H1 (cell line): ENCODE measurements around the gene DDX3X. TPM values are rescaled to one million over a fixed set of nuclear protein-coding genes. Genes with fewer than 3 reads are reported as not detected.

Experiments used
- CTCF ChIA-PET: fragments of 300-600 bp; sonication (Branson Sonifier 250); formaldehyde crosslinking; loops from one replicate; lab custom pipeline; 2021; ENCODE audit not compliant: partially characterized antibody; lab: Charles Lee
- POLR2A ChIA-PET: fragments of 300-600 bp; sonication (Branson Sonifier 250); formaldehyde crosslinking; loops from one replicate; lab custom pipeline; 2021; ENCODE audit warnings: inconsistent platforms; ENCODE audit not compliant: partially characterized antibody; lab: Charles Lee
- DNase-seq, 2 experiments: peaks; one replicate each; pipeline versions ENCODE4 v3.0.0 to v3.0.0-alpha.2; 2010 to 2022; ENCODE audit warnings: low spot score in 2 of 2, low read depth in 1 of 2, mixed read lengths in 1 of 2
- FAIRE-seq: peaks from 2 replicates; lab custom pipeline; 2011; peaks lifted over from hg19 to GRCh38; lab: Jason Lieb, UNC
- H2AFZ ChIP-seq: 2 replicates; pipeline ENCODE4 v1.8.1; 2012; ENCODE audit warnings: low read length, inconsistent platforms
- H2AK5ac ChIP-seq: 2 replicates; pipeline ENCODE4 v1.6.1; 2013; ENCODE audit warnings: low read depth, low read length
- H2BK120ac ChIP-seq: replicated peaks from 2 replicates; pipeline ENCODE3; 2013; ENCODE audit warnings: low read depth, low read length, inconsistent platforms
- H2BK12ac ChIP-seq: 2 replicates; pipeline ENCODE4 v1.6.1; 2013; ENCODE audit warnings: low read depth, low read length
- H2BK15ac ChIP-seq: 2 replicates; pipeline ENCODE4 v1.6.1; 2013; ENCODE audit warnings: low read length
- H2BK20ac ChIP-seq: 2 replicates; pipeline ENCODE4 v1.6.1; 2013; ENCODE audit warnings: low read length
- H2BK5ac ChIP-seq: 2 replicates; pipeline ENCODE4 v1.6.1; 2013; ENCODE audit warnings: low read depth, low read length
- H3K14ac ChIP-seq: 2 replicates; pipeline ENCODE4 v1.6.1; 2013; ENCODE audit warnings: inconsistent platforms; ENCODE audit not compliant: insufficient read length
- H3K18ac ChIP-seq: 2 replicates; pipeline ENCODE4 v1.6.1; 2013; ENCODE audit warnings: low read length; ENCODE audit errors: extremely low read depth
- H3K23ac ChIP-seq: 2 replicates; pipeline ENCODE4 v1.6.1; 2013; ENCODE audit warnings: inconsistent platforms; ENCODE audit not compliant: insufficient read length
- H3K23me2 ChIP-seq: 2 replicates; pipeline ENCODE4 v1.6.1; 2013; ENCODE audit warnings: low read depth, low read length
- H3K27ac ChIP-seq: 2 replicates; pipeline ENCODE4 v1.6.1; 2011; ENCODE audit warnings: low read depth, low read length, inconsistent platforms
- H3K27me3 ChIP-seq, 4 experiments: replicated peaks in 1 of 4; 1 replicate in 1 of 4; 2 replicates in 3 of 4; pipeline versions ENCODE4 v1.6.1 to v1.8.1; 2011 to 2013; ENCODE audit warnings: low read length in 3 of 4, mild to moderate bottlenecking in 3 of 4, inconsistent platforms in 2 of 4, mixed read lengths in 2 of 4, moderate library complexity in 1 of 4; ENCODE audit not compliant: control insufficient read depth in 3 of 4, insufficient read depth in 3 of 4; ENCODE audit errors: extremely low read depth in 1 of 4
- H3K36me3 ChIP-seq, 4 experiments: 2 replicates each; pipeline versions ENCODE4 v1.6.1 to v1.8.1; 2011 to 2013; ENCODE audit warnings: mild to moderate bottlenecking in 4 of 4, low read length in 3 of 4, moderate library complexity in 2 of 4, control low read depth in 1 of 4, inconsistent platforms in 1 of 4; ENCODE audit not compliant: insufficient read depth in 4 of 4, control insufficient read depth in 2 of 4
- H3K4ac ChIP-seq: replicated peaks from 2 replicates; pipeline ENCODE3; 2013; ENCODE audit warnings: low read length, low read depth, mixed read lengths, inconsistent platforms; ENCODE audit not compliant: insufficient read length
- H3K4me1 ChIP-seq, 4 experiments: replicated peaks in 1 of 4; 1 replicate in 1 of 4; 2 replicates in 3 of 4; pipeline versions ENCODE4 v1.6.1 to v1.8.1; 2011 to 2013; ENCODE audit warnings: low read length in 3 of 4, inconsistent platforms in 2 of 4, mixed read lengths in 1 of 4; ENCODE audit not compliant: insufficient read depth in 4 of 4, control insufficient read depth in 3 of 4
- H3K4me2 ChIP-seq, 2 experiments: 2 replicates each; pipeline versions ENCODE4 v1.6.1 to v1.8.1; 2011 to 2013; ENCODE audit warnings: low read depth in 2 of 2, low read length in 2 of 2, control low read depth in 1 of 2, inconsistent platforms in 1 of 2, mild to moderate bottlenecking in 1 of 2; ENCODE audit not compliant: insufficient read depth in 1 of 2
- H3K4me3 ChIP-seq, 4 experiments: fragments of 200-600, 300-600 bp in 1 of 4; sonication (generic), shearing (Covaris generic), sonication (Bioruptor Twin) in 1 of 4; 2 replicates each; pipeline versions ENCODE4 v1.5.1 to v1.8.1; 2011 to 2016; ENCODE audit warnings: low read length in 4 of 4, low read depth in 3 of 4, control low read depth in 2 of 4, inconsistent platforms in 2 of 4, mild to moderate bottlenecking in 2 of 4, mixed read lengths in 1 of 4, moderate library complexity in 1 of 4; ENCODE audit not compliant: insufficient read depth in 2 of 4; ENCODE audit errors: extremely low read depth in 1 of 4
- H3K56ac ChIP-seq: replicated peaks from 2 replicates; pipeline ENCODE3; 2013; ENCODE audit warnings: low read depth, mild to moderate bottlenecking, mixed read lengths, low read length, inconsistent platforms; ENCODE audit not compliant: insufficient read length
- H3K79me1 ChIP-seq: 2 replicates; pipeline ENCODE4 v1.6.1; 2013; ENCODE audit warnings: low read depth, low read length, control low read depth
- H3K79me2 ChIP-seq, 2 experiments: 2 replicates each; pipeline versions ENCODE4 v1.6.1 to v1.8.1; 2012 to 2013; ENCODE audit warnings: low read length in 2 of 2, mild to moderate bottlenecking in 2 of 2, inconsistent platforms in 1 of 2; ENCODE audit not compliant: insufficient read depth in 2 of 2, control insufficient read depth in 1 of 2
- H3K9ac ChIP-seq, 4 experiments: replicated peaks in 1 of 4; 1 replicate in 1 of 4; 2 replicates in 3 of 4; pipeline versions ENCODE4 v1.6.1 to v1.8.1; 2011 to 2013; ENCODE audit warnings: low read depth in 3 of 4, low read length in 3 of 4, control low read depth in 2 of 4, mild to moderate bottlenecking in 2 of 4, moderate library complexity in 2 of 4, inconsistent platforms in 1 of 4; ENCODE audit errors: extremely low read depth in 1 of 4
- H3K9me3 ChIP-seq, 2 experiments: 2 replicates each; pipeline versions ENCODE4 v1.6.1 to v1.8.1; 2012 to 2013; ENCODE audit warnings: mild to moderate bottlenecking in 2 of 2, moderate library complexity in 2 of 2, control low read depth in 1 of 2, inconsistent platforms in 1 of 2, low read depth in 1 of 2, low read length in 1 of 2, mixed read lengths in 1 of 2; ENCODE audit not compliant: insufficient read depth in 2 of 2
- H4K20me1 ChIP-seq, 2 experiments: replicated peaks in 1 of 2; 2 replicates each; pipeline versions ENCODE3 to v1.8.1; 2011 to 2013; ENCODE audit warnings: inconsistent platforms in 2 of 2, low read length in 2 of 2, mild to moderate bottlenecking in 1 of 2; ENCODE audit not compliant: insufficient read depth in 2 of 2, control insufficient read depth in 1 of 2
- H4K5ac ChIP-seq: 2 replicates; pipeline ENCODE4 v1.6.1; 2013; ENCODE audit warnings: low read length, low read depth, mixed read lengths, inconsistent platforms; ENCODE audit not compliant: insufficient read length
- H4K8ac ChIP-seq: 2 replicates; pipeline ENCODE4 v1.8.0; 2013; ENCODE audit warnings: mild to moderate bottlenecking, moderate library complexity, low read length, inconsistent platforms; ENCODE audit not compliant: insufficient read depth; ENCODE audit errors: extremely low read depth
- H4K91ac ChIP-seq: replicated peaks from 2 replicates; pipeline ENCODE3; 2013; ENCODE audit warnings: low read length, mixed read lengths, inconsistent platforms; ENCODE audit not compliant: insufficient read length
- ASH2L ChIP-seq: fragments of 200-600, 300-600 bp; sonication (generic); IDR thresholded peaks from one replicate; pipeline ENCODE4 v1.7.1; 2017; ENCODE audit warnings: low read length
- CBX8 ChIP-seq: fragments of 300-800, 300-1000 bp; sonication (generic); IDR thresholded peaks from 2 replicates; pipeline ENCODE4 v1.7.1; 2016; ENCODE audit warnings: low read depth, low read length, borderline replicate concordance
- CHD1 ChIP-seq: IDR thresholded peaks from 2 replicates; pipeline ENCODE4 v1.6.1; 2012; ENCODE audit warnings: low read depth, low read length, improper control_type of control experiment
- E2F6 ChIP-seq: IDR thresholded peaks from 2 replicates; pipeline ENCODE4 v1.6.1; 2012; ENCODE audit warnings: inconsistent platforms
- HDAC2 ChIP-seq, 2 experiments: fragments of 300-600 bp in 1 of 2; sonication (generic) in 1 of 2; IDR thresholded peaks; 2 replicates each; pipeline ENCODE4 v1.6.1; 2011 to 2012; ENCODE audit warnings: low read depth in 2 of 2, low read length in 2 of 2, mild to moderate bottlenecking in 2 of 2, moderate library complexity in 2 of 2, borderline replicate concordance in 1 of 2, inconsistent platforms in 1 of 2
- HDAC6 ChIP-seq: IDR thresholded peaks from one replicate; pipeline ENCODE4 v1.7.1; 2012; ENCODE audit warnings: low read depth, mild to moderate bottlenecking, inconsistent platforms, low read length, moderate library complexity
- JUND ChIP-seq: IDR thresholded peaks from 2 replicates; pipeline ENCODE4 v1.6.1; 2011; ENCODE audit warnings: mild to moderate bottlenecking, improper control_type of control experiment, low read length
- MAFK ChIP-seq: IDR thresholded peaks from 2 replicates; pipeline ENCODE4 v1.6.1; 2012; ENCODE audit warnings: low read depth, mild to moderate bottlenecking, improper control_type of control experiment, low read length
- RFX5 ChIP-seq: IDR thresholded peaks from 2 replicates; pipeline ENCODE4 v1.6.1; 2011; ENCODE audit warnings: low read depth, low read length, improper control_type of control experiment, borderline replicate concordance
- SP1 ChIP-seq: IDR thresholded peaks from 2 replicates; pipeline ENCODE4 v1.6.1; 2011; ENCODE audit warnings: low read depth, low read length
- WGBS, 2 experiments: shearing (Covaris generic) in 1 of 2; methylation state at CpG; one replicate each; pipeline versions ENCODE4 v1.1.6 to v1.1.7; 2013 to 2015; ENCODE audit warnings: low lambda C conversion rate in 2 of 2, mixed read lengths in 2 of 2, inconsistent platforms in 1 of 2, low coverage in 1 of 2, missing lambda C conversion rate in 1 of 2; ENCODE audit not compliant: insufficient replicate concordance in 2 of 2, insufficient coverage in 1 of 2, insufficient read length in 1 of 2; ENCODE audit errors: extremely low coverage in 1 of 2, missing lambda C conversion rate in 1 of 2; 5-methylcytosine and 5-hydroxymethylcytosine counted together
- polyA plus RNA-seq, 7 experiments: library from polyadenylated mRNA; depleted of rRNA in 3 of 7; stranded (reverse) in 5 of 7; unstranded in 2 of 7; fragments of >200 nt in 5 of 7; fragments of 200-250 nt in 2 of 7; gene quantifications; 1 replicate in 5 of 7; 2 replicates in 1 of 7; 4 replicates in 1 of 7; pipeline versions ENCODE4 v1.2.1 to v1.2.3, GENCODE V29; 2011 to 2013; ENCODE audit warnings: missing spikeins in 2 of 7, mixed read lengths in 2 of 7
- total RNA-seq: library from RNA; stranded (reverse); fragmentation: NEBNext Ultra II Directional; extraction: Animal tissue kit (Norgen Biotek cat#: 25700); gene quantifications from 2 replicates; pipeline ENCODE4 v1.2.1, GENCODE V29; 2021

The DDX3X gene
- total and polyA plus RNA-seq, 2 of the 8 experiments (the other 6 are each of a cell fraction or from before 2014, with no cell fraction given): 39.4 to 291 TPM

- TF ChIP-seq JUND: no peak
- TF ChIP-seq HDAC6: no peak
- no peak for TF ChIP-seq RFX5
- TF ChIP-seq E2F6: no peak
- TF ChIP-seq ASH2L: no peak
- TF ChIP-seq MAFK: no peak
- TF ChIP-seq CHD1: no peak
- no peak for TF ChIP-seq HDAC2 (IDR thresholded peaks at IDR 0.05; ENCODE audit: borderline replicate concordance in 1 of 2, low read depth in 2 of 2, low read length in 2 of 2)
- TF ChIP-seq CBX8: no peak
- no peak for TF ChIP-seq SP1
- no peak overlapping the region for H3K18ac ChIP-seq
- H3K56ac ChIP-seq: no peak overlapping the region
- H2BK15ac ChIP-seq: no peak overlapping the region
- H3K79me2 ChIP-seq: no peaks in the 10 kb centered on the region
- no peak overlapping the region for H3K4me3 ChIP-seq
- no peaks in the 10 kb centered on the region for H3K36me3 ChIP-seq
- FAIRE-seq (no peak), DNase-seq (no peak)
- H3K9ac ChIP-seq: no peak overlapping the region
- no peak overlapping the region for H4K5ac ChIP-seq
- 94% methylated on average over 5 of the region's 5 CpGs; no CpG with 5 or more reads in 1 of the 2 experiments for WGBS, 2 experiments
- ChIA-PET CTCF (no interaction called here), POLR2A (no interaction called here)
- H4K20me1 ChIP-seq: no peaks in the 10 kb centered on the region
- H3K79me1 ChIP-seq: no peaks in the 10 kb centered on the region
- H2BK5ac ChIP-seq: no peak overlapping the region
- no peak overlapping the region for H3K4me2 ChIP-seq
- H3K4me1 ChIP-seq: no peaks in the 10 kb centered on the region
- H3K23ac ChIP-seq: no peak overlapping the region
- H2BK12ac ChIP-seq: no peak overlapping the region
- H3K27me3 ChIP-seq: no peaks in the 10 kb centered on the region
- H3K4ac ChIP-seq: no peak overlapping the region
- H4K8ac ChIP-seq: no peak overlapping the region
- H2BK120ac ChIP-seq: no peak overlapping the region
- H4K91ac ChIP-seq: no peak overlapping the region
- H2AFZ ChIP-seq: no peak overlapping the region
- H3K27ac ChIP-seq: no peak overlapping the region
- H2AK5ac ChIP-seq: no peak overlapping the region
- no peaks in the 10 kb centered on the region for H3K9me3 ChIP-seq
- H3K14ac ChIP-seq: no peak overlapping the region
- H3K23me2 ChIP-seq: no peaks in the 10 kb centered on the region
- no peak overlapping the region for H2BK20ac ChIP-seq
Measured at GRCh38 chrX:41373989-41374606, 40.1 kb downstream of the DDX3X start.
